DOHH2 (cell line): ENCODE measurements around the gene RBM23.

Experiments used
- CTCF ChIP-seq: fragments of 200-600 bp; sonication (generic); IDR thresholded peaks from one replicate; pipeline ENCODE4 v1.5.1; 2014; ENCODE audit warnings: antibody characterized with exemption, mild to moderate bottlenecking, low read depth, low read length; ENCODE audit not compliant: poor library complexity, severe bottlenecking
- EZH2phosphoT487 ChIP-seq: fragments of 200-600 bp; sonication (generic); IDR thresholded peaks from 2 replicates; pipeline ENCODE4 v1.6.1; 2017; ENCODE audit warnings: borderline replicate concordance, mild to moderate bottlenecking, antibody characterized with exemption, low read length, moderate library complexity, mixed read lengths

GRCh38 chr14:22922294-22922693, 3.3 kb upstream of the RBM23 start:
- TF ChIP-seq CTCF = no peak
- TF ChIP-seq EZH2phosphoT487 = no peak
